Measurements from ENCODE around the gene ICAM5. TPM values are rescaled to one million over a fixed set of nuclear protein-coding genes. Genes with fewer than 3 reads are reported as not detected.

The ICAM5 gene
- total RNA-seq, 4 donors from 2014 or later: 0.27 to 0.48 TPM; not detected in 2

- H3K9me3 ChIP-seq: no peaks in the 10 kb centered on the region
- H3K36me3 ChIP-seq: no peaks in the 10 kb centered on the region
- TF ChIP-seq, protein P1, sequence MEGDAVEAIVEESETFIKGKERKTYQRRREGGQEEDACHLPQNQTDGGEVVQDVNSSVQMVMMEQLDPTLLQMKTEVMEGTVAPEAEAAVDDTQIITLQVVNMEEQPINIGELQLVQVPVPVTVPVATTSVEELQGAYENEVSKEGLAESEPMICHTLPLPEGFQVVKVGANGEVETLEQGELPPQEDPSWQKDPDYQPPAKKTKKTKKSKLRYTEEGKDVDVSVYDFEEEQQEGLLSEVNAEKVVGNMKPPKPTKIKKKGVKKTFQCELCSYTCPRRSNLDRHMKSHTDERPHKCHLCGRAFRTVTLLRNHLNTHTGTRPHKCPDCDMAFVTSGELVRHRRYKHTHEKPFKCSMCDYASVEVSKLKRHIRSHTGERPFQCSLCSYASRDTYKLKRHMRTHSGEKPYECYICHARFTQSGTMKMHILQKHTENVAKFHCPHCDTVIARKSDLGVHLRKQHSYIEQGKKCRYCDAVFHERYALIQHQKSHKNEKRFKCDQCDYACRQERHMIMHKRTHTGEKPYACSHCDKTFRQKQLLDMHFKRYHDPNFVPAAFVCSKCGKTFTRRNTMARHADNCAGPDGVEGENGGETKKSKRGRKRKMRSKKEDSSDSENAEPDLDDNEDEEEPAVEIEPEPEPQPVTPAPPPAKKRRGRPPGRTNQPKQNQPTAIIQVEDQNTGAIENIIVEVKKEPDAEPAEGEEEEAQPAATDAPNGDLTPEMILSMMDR (IDR thresholded peaks at IDR 0.05): peak in 1 of 5 experiments; percentile 9
- no peak for TF ChIP-seq EP300 (IDR thresholded peaks at IDR 0.05; ENCODE audit: low read depth)
- TF ChIP-seq POLR2AphosphoS5 (IDR thresholded peaks at IDR 0.05): peak in 1 of 3 donors; percentile 6
- TF ChIP-seq POLR2A (IDR thresholded peaks at IDR 0.05): peak; percentile 23
- intact Hi-C loops (cut with DNase I; ENCODE audit: low total_unique reads): no loop called here
- H3K4me1 ChIP-seq: peaks cover 29 to 50% (median 45%) of the 10 kb centered on the region in 4 donors
- no peak overlapping the region for H3K27ac ChIP-seq
- peaks cover 94% of the 10 kb centered on the region for H3K27me3 ChIP-seq
- peak; percentile 74 for DNase-seq
- in situ Hi-C loops (cut with MboI; ENCODE audit: low pct_ligation_motif_present in 1 of 4, low pct_unique_long_range_greater_than_20kb in 1 of 4, low sequenced_read_pairs in 3 of 4): no loop called here
- H3K4me3 ChIP-seq: peak overlapping the region in 3 of 4 donors; percentile 1 to 36 (median 18)
- 2% methylated on average over 44 of the region's 48 CpGs; no CpG with 5 or more reads in 1 of the 2 donors for WGBS, 2 donors (ENCODE audit: low coverage in 1 of 2)
Measured at GRCh38 chr19:10295305-10295846, 5.6 kb downstream of the ICAM5 start.

GRCh38 chr19:10295847-10296591 is 6.3 kb downstream of the ICAM5 start:
- H3K4me1 ChIP-seq: peaks cover 23 to 43% (median 39%) of the 10 kb centered on the region in 4 donors
- intact Hi-C loops (cut with DNase I; ENCODE audit: low total_unique reads) (no loop called here), in situ Hi-C loops (cut with MboI; ENCODE audit: low pct_ligation_motif_present in 1 of 4, low pct_unique_long_range_greater_than_20kb in 1 of 4, low sequenced_read_pairs in 3 of 4) (no loop called here)
- peaks cover 88% of the 10 kb centered on the region for H3K27me3 ChIP-seq
- no peaks in the 10 kb centered on the region for H3K9me3 ChIP-seq
- H3K36me3 ChIP-seq: no peaks in the 10 kb centered on the region
- DNase-seq: no peak
- no peak overlapping the region for H3K27ac ChIP-seq
- H3K4me3 ChIP-seq: peak overlapping the region in 3 of 4 donors; percentile 1 to 36 (median 18)
- TF ChIP-seq POLR2A (IDR thresholded peaks at IDR 0.05) (no peak), POLR2AphosphoS5 (IDR thresholded peaks at IDR 0.05) (no peak), EP300 (IDR thresholded peaks at IDR 0.05; ENCODE audit: low read depth) (no peak)
- TF ChIP-seq, protein P1 (IDR thresholded peaks at IDR 0.05): no peak
- 8% methylated on average over 12 of the region's 58 CpGs; no CpG with 5 or more reads in 1 of the 2 donors for WGBS, 2 donors (ENCODE audit: low coverage in 1 of 2)

GRCh38 chr19:10299545-10300458 is 10.1 kb downstream of the ICAM5 start:
- no peaks in the 10 kb centered on the region for H3K36me3 ChIP-seq
- in situ Hi-C loops (cut with MboI; ENCODE audit: low pct_ligation_motif_present in 1 of 4, low pct_unique_long_range_greater_than_20kb in 1 of 4, low sequenced_read_pairs in 3 of 4) (no loop called here), intact Hi-C loops (cut with DNase I; ENCODE audit: low total_unique reads) (no loop called here)
- TF ChIP-seq EP300 (IDR thresholded peaks at IDR 0.05; ENCODE audit: low read depth) (no peak), POLR2A (IDR thresholded peaks at IDR 0.05) (no peak), POLR2AphosphoS5 (IDR thresholded peaks at IDR 0.05) (no peak)
- TF ChIP-seq, protein P1 (IDR thresholded peaks at IDR 0.05): no peak
- no peaks in the 10 kb centered on the region for H3K9me3 ChIP-seq
- DNase-seq: no peak
- H3K27me3 ChIP-seq: peaks cover 62% of the 10 kb centered on the region
- no peak overlapping the region for H3K27ac ChIP-seq
- no peak overlapping the region for H3K4me3 ChIP-seq
- H3K4me1 ChIP-seq: peaks cover 10 to 19% (median 16%) of the 10 kb centered on the region in 4 donors
- 47% methylated on average over 14 of the region's 14 CpGs; no CpG with 5 or more reads in 1 of the 2 donors for WGBS, 2 donors (ENCODE audit: low coverage in 1 of 2)
